GM12878 (cell line): ENCODE measurements around the gene FOXR1. TPM values are rescaled to one million over a fixed set of nuclear protein-coding genes. Genes with fewer than 3 reads are reported as not detected.
A peak's percentile ranks its signal among the peaks of the same experiment; 100 is the strongest.

Experiments used
- ATAC-seq: fragments of 200-7000 bp; cut with Tn5 transposase; 3 replicates; pipeline ENCODE4 v1.9.1; 2020; ENCODE audit warnings: mild to moderate bottlenecking, moderate library complexity
- BruUV-seq: library from RNA; stranded (reverse); fragments of 400-500 nt; replicated peaks from 2 replicates; lab custom pipeline; 2021; lab: Mats Ljungman, UMichigan
- CTCF ChIA-PET: fragments of 300-600 bp; sonication (Branson Sonifier 250); formaldehyde crosslinking; extraction: SDS; loops from one replicate; lab custom pipeline; 2021; ENCODE audit warnings: inconsistent platforms; lab: Yijun Ruan, JAX
- POLR2A ChIA-PET: fragments of 350-600 bp; formaldehyde crosslinking; extraction: SDS; loops from one replicate; lab custom pipeline; 2021; ENCODE audit warnings: inconsistent platforms; lab: Charles Lee
- RAD21 ChIA-PET: fragments of 300-600 bp; sonication (Branson Sonifier 250); formaldehyde crosslinking; loops from one replicate; lab custom pipeline; 2023; ENCODE audit warnings: antibody characterized with exemption; ENCODE audit not compliant: unreplicated experiment; lab: Charles Lee
- SMC1A ChIA-PET: fragments of 300-600 bp; sonication (Branson Sonifier 250); formaldehyde crosslinking; loops from one replicate; lab custom pipeline; 2023; ENCODE audit not compliant: unreplicated experiment, uncharacterized antibody; lab: Charles Lee
- DNase-seq: peaks from one replicate; pipeline ENCODE4 v3.0.0-alpha.2; 2011; ENCODE audit warnings: low read depth, low spot score
- FAIRE-seq: peaks from 3 replicates; lab custom pipeline; 2011; peaks lifted over from hg19 to GRCh38; lab: Jason Lieb, UNC
- H2AFZ ChIP-seq: 2 replicates; pipeline ENCODE4 v1.6.0; 2011; ENCODE audit warnings: low read depth, low read length, control low read depth; ENCODE audit not compliant: control insufficient read depth
- H3K27ac ChIP-seq: 2 replicates; pipeline ENCODE4 v1.5.1; 2011; ENCODE audit warnings: control low read depth; ENCODE audit not compliant: control insufficient read depth, insufficient read depth
- H3K27me3 ChIP-seq, 2 experiments: replicated peaks in 1 of 2; 2 replicates each; pipeline versions ENCODE4 v1.6.0 to v1.6.1; 2011; ENCODE audit warnings: low read length in 1 of 2; ENCODE audit not compliant: control insufficient read depth in 2 of 2, insufficient read depth in 2 of 2
- H3K36me3 ChIP-seq, 2 experiments: 2 replicates each; pipeline ENCODE4 v1.5.1; 2011; ENCODE audit warnings: low read length in 1 of 2; ENCODE audit not compliant: control insufficient read depth in 2 of 2, insufficient read depth in 2 of 2
- H3K4me1 ChIP-seq: 2 replicates; pipeline ENCODE4 v1.6.1; 2011; ENCODE audit warnings: mild to moderate bottlenecking, low read length, moderate library complexity, mixed read lengths; ENCODE audit not compliant: control insufficient read depth, insufficient read depth
- H3K4me2 ChIP-seq: 2 replicates; pipeline ENCODE4 v1.6.0; 2011; ENCODE audit warnings: control low read depth; ENCODE audit not compliant: control insufficient read depth, insufficient read depth
- H3K4me3 ChIP-seq: fragments of 200-600 bp; sonication (generic); 2 replicates; pipeline ENCODE4 v1.5.1; 2016
- H3K79me2 ChIP-seq: 2 replicates; pipeline ENCODE4 v1.6.0; 2011; ENCODE audit warnings: low read length; ENCODE audit not compliant: control insufficient read depth, insufficient read depth
- H3K9ac ChIP-seq: 2 replicates; pipeline ENCODE4 v1.8.0; 2011; ENCODE audit warnings: low read length, control low read depth, mixed read lengths; ENCODE audit not compliant: control insufficient read depth, insufficient read depth
- H3K9me3 ChIP-seq: replicated peaks from 3 replicates; pipeline ENCODE4 v1.5.1; 2011; ENCODE audit warnings: mild to moderate bottlenecking, low read length; ENCODE audit not compliant: control insufficient read depth, insufficient read depth
- H4K20me1 ChIP-seq: 2 replicates; pipeline ENCODE4 v1.6.0; 2011; ENCODE audit not compliant: control insufficient read depth, insufficient read depth
- BCL11A ChIP-seq: IDR thresholded peaks from 2 replicates; pipeline ENCODE4 v1.6.1; 2011; ENCODE audit warnings: low read depth, low read length
- CBX3 ChIP-seq: fragments of 200-600 bp; sonication (generic); IDR thresholded peaks from 2 replicates; pipeline ENCODE4 v1.6.1; 2016; ENCODE audit warnings: low read depth, borderline replicate concordance
- ETV6 ChIP-seq, 2 experiments: fragments of 450-650 bp in 1 of 2; IDR thresholded peaks in 1 of 2; conservative IDR thresholded peaks in 1 of 2; 2 replicates each; pipeline ENCODE4 v1.6.1; 2014; ENCODE audit warnings: antibody characterized with exemption in 1 of 2, borderline replicate concordance in 1 of 2, low read depth in 1 of 2, mild to moderate bottlenecking in 1 of 2, moderate library complexity in 1 of 2
- GABPA ChIP-seq: IDR thresholded peaks from 2 replicates; pipeline ENCODE4 v1.6.1; 2014; ENCODE audit warnings: antibody characterized with exemption, low read depth, mild to moderate bottlenecking, inconsistent platforms
- IRF4 ChIP-seq: IDR thresholded peaks from 2 replicates; pipeline ENCODE4 v1.6.1; 2011; ENCODE audit warnings: low read depth, low read length
- LARP7 ChIP-seq: fragments of 450-650 bp; IDR thresholded peaks from 2 replicates; pipeline ENCODE4 v1.6.1; 2017; ENCODE audit warnings: mild to moderate bottlenecking
- MXI1 ChIP-seq: fragments of 150-350 bp; IDR thresholded peaks from 2 replicates; pipeline ENCODE4 v1.6.1; 2011; ENCODE audit warnings: low read depth, mild to moderate bottlenecking, inconsistent platforms, low read length, improper control_type of control experiment
- NR2F1 ChIP-seq: fragments of 450-650 bp; conservative IDR thresholded peaks from 2 replicates; pipeline ENCODE4 v1.6.1; 2017; ENCODE audit warnings: mild to moderate bottlenecking
- NRF1 ChIP-seq: conservative IDR thresholded peaks from 2 replicates; pipeline ENCODE4 v1.6.1; 2011; ENCODE audit warnings: mild to moderate bottlenecking, low read depth, low read length, improper control_type of control experiment
- POLR2AphosphoS2 ChIP-seq: IDR thresholded peaks from 2 replicates; pipeline ENCODE4 v1.6.1; 2011; ENCODE audit warnings: low read depth, mild to moderate bottlenecking, low read length, improper control_type of control experiment, moderate library complexity
- POU2F2 ChIP-seq: IDR thresholded peaks from 3 replicates; pipeline ENCODE4 v1.6.1; 2011; ENCODE audit warnings: low read depth, mild to moderate bottlenecking, low read length, borderline replicate concordance
- RAD51 ChIP-seq: fragments of 450-650 bp; IDR thresholded peaks from 2 replicates; pipeline ENCODE4 v1.6.1; 2016; ENCODE audit warnings: moderate library complexity, mild to moderate bottlenecking, inconsistent platforms
- RELA ChIP-seq: fragments of 450-650 bp; IDR thresholded peaks from 2 replicates; pipeline ENCODE4 v1.8.0; 2014; ENCODE audit warnings: borderline replicate concordance; ENCODE audit not compliant: partially characterized antibody
- RUNX3 ChIP-seq: IDR thresholded peaks from 2 replicates; pipeline ENCODE4 v1.6.1; 2012; ENCODE audit warnings: low read length, inconsistent platforms
- SMAD1 ChIP-seq: fragments of 450-650 bp; IDR thresholded peaks from 2 replicates; pipeline ENCODE4 v1.6.1; 2018; ENCODE audit warnings: mild to moderate bottlenecking, low read depth; ENCODE audit not compliant: partially characterized antibody
- ZNF24 ChIP-seq: fragments of 450-650 bp; IDR thresholded peaks from 2 replicates; pipeline ENCODE4 v1.6.1; 2017; ENCODE audit warnings: antibody characterized with exemption, mild to moderate bottlenecking
- WGBS: methylation state at CpG from one replicate; pipeline ENCODE4 v1.1.6; 2016; ENCODE audit warnings: low lambda C conversion rate; ENCODE audit not compliant: insufficient replicate concordance, insufficient coverage; ENCODE audit errors: missing lambda C conversion rate; 5-methylcytosine and 5-hydroxymethylcytosine counted together
- in situ Hi-C: fragments of 300-500 bp; cut with MboI; formaldehyde crosslinking; loops from 9 replicates; pipeline ENCODE4 v1.14.3; 2018; ENCODE audit warnings: mixed read lengths
- intact Hi-C: fragments of 100-400 bp; cut with micrococcal nuclease; formaldehyde crosslinking; loops from one replicate; pipeline ENCODE4 v1.14.2; 2022; ENCODE audit not compliant: unreplicated experiment
- polyA plus RNA-seq, 11 experiments: library from polyadenylated mRNA; depleted of rRNA in 4 of 11; unstranded in 6 of 11; stranded (reverse) in 5 of 11; fragments of >200 nt; fragmentation: Nextera tagmentation in 4 of 11; fragmentation: Illumina TruSeq in 1 of 11; extraction: Ambion mirVana in 4 of 11; extraction: Trizol in 1 of 11; gene quantifications; 1 replicate in 1 of 11; 2 replicates in 10 of 11; pipeline versions ENCODE4 v1.2.1 to v1.2.3, GENCODE V29; 2011 to 2016; ENCODE audit warnings: inconsistent platforms in 2 of 11, missing spikeins in 2 of 11, low read depth in 1 of 11
- total RNA-seq, 4 experiments: library from RNA; depleted of rRNA in 3 of 4; stranded (reverse); fragments of >200 nt in 3 of 4; fragmentation: Illumina TruSeq in 1 of 4; extraction: Trizol in 1 of 4; gene quantifications; 2 replicates each; pipeline versions ENCODE4 v1.2.1 to v1.2.3, GENCODE V29; 2013 to 2021
- TF ChIP-seq, protein P1 (sequence below): fragments of 450-650 bp; IDR thresholded peaks from 2 replicates; pipeline ENCODE4 v1.6.1; 2018; ENCODE audit warnings: borderline replicate concordance, mild to moderate bottlenecking; ENCODE audit not compliant: partially characterized antibody
- TF ChIP-seq, protein P2 (sequence below): IDR thresholded peaks from 2 replicates; pipeline ENCODE4 v1.6.1; 2012; ENCODE audit warnings: improper control_type of control experiment, low read depth, low read length; ENCODE audit not compliant: insufficient replicate concordance

FOXR1 gene
- total and polyA plus RNA-seq, 10 of the 15 experiments (the other 5 are each of a cell fraction or from before 2014, with no cell fraction given): not detected

DNA sequence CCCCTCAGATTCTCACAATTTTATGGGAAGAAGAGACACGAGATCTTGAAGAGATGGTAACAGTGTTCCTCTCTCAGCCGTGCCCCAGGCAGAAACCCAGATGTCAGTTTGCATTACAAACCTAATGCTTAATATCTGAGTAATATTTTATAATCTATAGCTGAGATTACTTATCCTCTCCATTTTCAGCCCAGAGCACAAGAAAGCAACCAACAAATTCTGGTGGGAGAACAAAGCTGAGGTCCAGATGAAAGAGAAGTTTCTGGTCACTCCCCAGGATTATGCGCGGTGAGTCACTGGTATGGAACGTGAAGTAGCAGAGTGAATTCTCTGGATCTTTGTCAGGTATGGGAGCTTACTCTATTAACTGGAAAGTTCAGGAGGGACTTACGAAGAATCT is 27.3 kb downstream of the FOXR1 start:
- ChIA-PET CTCF (interaction anchor here (2.2 kb wide), 1 partner anchor 325 kb away, joined by 5 read pairs; no protein-coding TSS in a partner anchor), RAD21 (no interaction called here), SMC1A (interaction anchor here (1.1 to 5.7 kb wide), 4 partner anchors 19 to 69 kb away, joined by 3 to 26 read pairs (median 3); partner anchors contain the start of genes RPS25, TRAPPC4 and VPS11), POLR2A (interaction anchor here (1.0 to 1.9 kb wide), 3 partner anchors 16 to 108 kb away, joined by 3 to 9 read pairs (median 5); partner anchors contain the start of genes RPS25 and TRAPPC4)
- Histone ChIP-seq H3K36me3 (0 out of 4 replicates have a peak, but pooled peaks cover 0 to 2% of the 10 kb centered on the region in 2 experiments), H3K27me3 (no peaks in the 10 kb centered on the region), H3K4me1 (no peaks in the 10 kb centered on the region; the same call in none of the 2 replicates), H3K9me3 (no peaks in the 10 kb centered on the region), H4K20me1 (no peaks in the 10 kb centered on the region), H3K79me2 (peaks cover 24% of the 10 kb centered on the region), H3K4me2 (peak overlapping the region; percentile 63), H3K27ac (no peak overlapping the region), H2AFZ (no peak overlapping the region), H3K4me3 (peak overlapping the region; percentile 91), H3K9ac (peak overlapping the region; percentile 74)
- no TSS peak for BruUV-seq
- intact Hi-C loops: no loop called here
- in situ Hi-C loops: no loop called here
- no peak for ATAC-seq
- 63% methylated on average over 6 of the region's 6 CpGs for WGBS
- FAIRE-seq: no peak
- no peak for DNase-seq
- no peak for TF ChIP-seq ZNF24
- no peak for TF ChIP-seq NRF1
- no peak for TF ChIP-seq MXI1
- TF ChIP-seq ETV6 (conservative IDR thresholded peaks at IDR 0.05 in 1 of 2, IDR thresholded peaks at IDR 0.05 in 1 of 2; ENCODE audit: borderline replicate concordance in 1 of 2, low read depth in 1 of 2): no peak
- TF ChIP-seq SMAD1: no peak
- TF ChIP-seq, protein P1, sequence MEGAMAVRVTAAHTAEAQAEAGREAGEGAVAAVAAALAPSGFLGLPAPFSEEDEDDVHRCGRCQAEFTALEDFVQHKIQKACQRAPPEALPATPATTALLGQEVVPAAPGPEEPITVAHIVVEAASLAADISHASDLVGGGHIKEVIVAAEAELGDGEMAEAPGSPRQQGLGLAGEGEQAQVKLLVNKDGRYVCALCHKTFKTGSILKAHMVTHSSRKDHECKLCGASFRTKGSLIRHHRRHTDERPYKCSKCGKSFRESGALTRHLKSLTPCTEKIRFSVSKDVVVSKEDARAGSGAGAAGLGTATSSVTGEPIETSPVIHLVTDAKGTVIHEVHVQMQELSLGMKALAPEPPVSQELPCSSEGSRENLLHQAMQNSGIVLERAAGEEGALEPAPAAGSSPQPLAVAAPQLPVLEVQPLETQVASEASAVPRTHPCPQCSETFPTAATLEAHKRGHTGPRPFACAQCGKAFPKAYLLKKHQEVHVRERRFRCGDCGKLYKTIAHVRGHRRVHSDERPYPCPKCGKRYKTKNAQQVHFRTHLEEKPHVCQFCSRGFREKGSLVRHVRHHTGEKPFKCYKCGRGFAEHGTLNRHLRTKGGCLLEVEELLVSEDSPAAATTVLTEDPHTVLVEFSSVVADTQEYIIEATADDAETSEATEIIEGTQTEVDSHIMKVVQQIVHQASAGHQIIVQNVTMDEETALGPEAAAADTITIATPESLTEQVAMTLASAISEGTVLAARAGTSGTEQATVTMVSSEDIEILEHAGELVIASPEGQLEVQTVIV: no peak
- no peak for TF ChIP-seq RELA
- no peak for TF ChIP-seq GABPA
- TF ChIP-seq CBX3: no peak
- TF ChIP-seq BCL11A: no peak
- no peak for TF ChIP-seq RUNX3
- TF ChIP-seq, protein P2, sequence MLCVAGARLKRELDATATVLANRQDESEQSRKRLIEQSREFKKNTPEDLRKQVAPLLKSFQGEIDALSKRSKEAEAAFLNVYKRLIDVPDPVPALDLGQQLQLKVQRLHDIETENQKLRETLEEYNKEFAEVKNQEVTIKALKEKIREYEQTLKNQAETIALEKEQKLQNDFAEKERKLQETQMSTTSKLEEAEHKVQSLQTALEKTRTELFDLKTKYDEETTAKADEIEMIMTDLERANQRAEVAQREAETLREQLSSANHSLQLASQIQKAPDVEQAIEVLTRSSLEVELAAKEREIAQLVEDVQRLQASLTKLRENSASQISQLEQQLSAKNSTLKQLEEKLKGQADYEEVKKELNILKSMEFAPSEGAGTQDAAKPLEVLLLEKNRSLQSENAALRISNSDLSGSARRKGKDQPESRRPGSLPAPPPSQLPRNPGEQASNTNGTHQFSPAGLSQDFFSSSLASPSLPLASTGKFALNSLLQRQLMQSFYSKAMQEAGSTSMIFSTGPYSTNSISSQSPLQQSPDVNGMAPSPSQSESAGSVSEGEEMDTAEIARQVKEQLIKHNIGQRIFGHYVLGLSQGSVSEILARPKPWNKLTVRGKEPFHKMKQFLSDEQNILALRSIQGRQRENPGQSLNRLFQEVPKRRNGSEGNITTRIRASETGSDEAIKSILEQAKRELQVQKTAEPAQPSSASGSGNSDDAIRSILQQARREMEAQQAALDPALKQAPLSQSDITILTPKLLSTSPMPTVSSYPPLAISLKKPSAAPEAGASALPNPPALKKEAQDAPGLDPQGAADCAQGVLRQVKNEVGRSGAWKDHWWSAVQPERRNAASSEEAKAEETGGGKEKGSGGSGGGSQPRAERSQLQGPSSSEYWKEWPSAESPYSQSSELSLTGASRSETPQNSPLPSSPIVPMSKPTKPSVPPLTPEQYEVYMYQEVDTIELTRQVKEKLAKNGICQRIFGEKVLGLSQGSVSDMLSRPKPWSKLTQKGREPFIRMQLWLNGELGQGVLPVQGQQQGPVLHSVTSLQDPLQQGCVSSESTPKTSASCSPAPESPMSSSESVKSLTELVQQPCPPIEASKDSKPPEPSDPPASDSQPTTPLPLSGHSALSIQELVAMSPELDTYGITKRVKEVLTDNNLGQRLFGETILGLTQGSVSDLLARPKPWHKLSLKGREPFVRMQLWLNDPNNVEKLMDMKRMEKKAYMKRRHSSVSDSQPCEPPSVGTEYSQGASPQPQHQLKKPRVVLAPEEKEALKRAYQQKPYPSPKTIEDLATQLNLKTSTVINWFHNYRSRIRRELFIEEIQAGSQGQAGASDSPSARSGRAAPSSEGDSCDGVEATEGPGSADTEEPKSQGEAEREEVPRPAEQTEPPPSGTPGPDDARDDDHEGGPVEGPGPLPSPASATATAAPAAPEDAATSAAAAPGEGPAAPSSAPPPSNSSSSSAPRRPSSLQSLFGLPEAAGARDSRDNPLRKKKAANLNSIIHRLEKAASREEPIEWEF: no peak
- no peak for TF ChIP-seq POLR2AphosphoS2
- TF ChIP-seq IRF4: no peak
- TF ChIP-seq RAD51: no peak
- no peak for TF ChIP-seq LARP7
- TF ChIP-seq NR2F1: no peak
- no peak for TF ChIP-seq POU2F2
